NT2/D1 (cell line): Measurements from ENCODE around the gene MEGF6.
A peak's percentile ranks its signal among the peaks of the same experiment; 100 is the strongest.

Source experiments
- DNase-seq: peaks from one replicate; pipeline ENCODE4 v3.0.0-alpha.2; 2011; ENCODE audit warnings: low read depth, low spot score
- H3K27me3 ChIP-seq: 2 replicates; pipeline ENCODE4 v1.6.0; 2011; ENCODE audit warnings: mild to moderate bottlenecking; ENCODE audit not compliant: insufficient read length, insufficient read depth
- H3K36me3 ChIP-seq: 2 replicates; pipeline ENCODE4 v1.6.1; 2011; ENCODE audit warnings: mild to moderate bottlenecking, low read length, mixed read lengths; ENCODE audit not compliant: insufficient read depth, insufficient read length
- H3K4me1 ChIP-seq: 2 replicates; pipeline ENCODE4 v1.5.1; 2011; ENCODE audit not compliant: insufficient read depth, insufficient read length
- H3K4me3 ChIP-seq: 2 replicates; pipeline ENCODE4 v1.5.1; 2011; ENCODE audit warnings: low read depth; ENCODE audit not compliant: insufficient read length
- H3K9ac ChIP-seq: 2 replicates; pipeline ENCODE4 v1.6.0; 2011; ENCODE audit warnings: low read depth; ENCODE audit not compliant: insufficient read length
- H3K9me3 ChIP-seq: 2 replicates; pipeline ENCODE4 v1.5.1; 2011; ENCODE audit warnings: mild to moderate bottlenecking, low read length; ENCODE audit not compliant: insufficient read depth
- SUZ12 ChIP-seq: IDR thresholded peaks from 2 replicates; pipeline ENCODE4 v1.6.1; 2011; ENCODE audit not compliant: insufficient read length, insufficient read depth; ENCODE audit errors: extremely low read depth
- YY1 ChIP-seq: IDR thresholded peaks from 2 replicates; pipeline ENCODE4 v1.6.1; 2011; ENCODE audit not compliant: insufficient read length, insufficient read depth
- ZNF274 ChIP-seq: IDR thresholded peaks from 2 replicates; pipeline ENCODE4 v1.6.1; 2011; ENCODE audit warnings: mild to moderate bottlenecking, low read depth, low read length

MEGF6 gene

GRCh38 chr1:3463408-3463863 is 147.9 kb downstream of the MEGF6 start:
- TF ChIP-seq SUZ12 (no peak), YY1 (no peak), ZNF274 (no peak)
- Histone ChIP-seq H3K9me3 (no peaks in the 10 kb centered on the region), H3K36me3 (peaks cover 4% of the 10 kb centered on the region), H3K9ac (no peak overlapping the region), H3K4me1 (peaks cover 11% of the 10 kb centered on the region), H3K4me3 (no peak overlapping the region), H3K27me3 (no peaks in the 10 kb centered on the region)
- DNase-seq = no peak

GRCh38 chr1:3463013-3463385 is 148.3 kb downstream of the MEGF6 start:
- TF ChIP-seq YY1 (no peak), SUZ12 (no peak), ZNF274 (no peak)
- Histone ChIP-seq H3K9ac (no peak overlapping the region), H3K9me3 (no peaks in the 10 kb centered on the region), H3K4me1 (peaks cover 11% of the 10 kb centered on the region), H3K4me3 (no peak overlapping the region), H3K27me3 (no peaks in the 10 kb centered on the region), H3K36me3 (peaks cover 4% of the 10 kb centered on the region)
- DNase-seq = no peak

GRCh38 chr1:3462356-3463012 is 148.8 kb downstream of the MEGF6 start:
- Histone ChIP-seq H3K27me3 (no peaks in the 10 kb centered on the region), H3K9ac (peak overlapping the region; percentile 44), H3K36me3 (peaks cover 4% of the 10 kb centered on the region)

GRCh38 chr1:3461934-3462275 is 149.4 kb downstream of the MEGF6 start:
- DNase-seq = no peak
- Histone ChIP-seq H3K9ac (no peak overlapping the region), H3K4me3 (no peak overlapping the region), H3K36me3 (peaks cover 4% of the 10 kb centered on the region), H3K4me1 (peaks cover 11% of the 10 kb centered on the region), H3K9me3 (no peaks in the 10 kb centered on the region), H3K27me3 (no peaks in the 10 kb centered on the region)
- TF ChIP-seq ZNF274 (no peak), SUZ12 (no peak), YY1 (no peak)

More at GRCh38 chr1:3462356-3463012, 148.8 kb downstream of the MEGF6 start:
- Histone ChIP-seq H3K4me3 (no peak overlapping the region), H3K9me3 (no peaks in the 10 kb centered on the region), H3K4me1 (peaks cover 11% of the 10 kb centered on the region)
- TF ChIP-seq SUZ12 = no peak
- no peak for TF ChIP-seq ZNF274
- no peak for TF ChIP-seq YY1
- no peak for DNase-seq

GRCh38 chr1:3461238-3461933 is 149.9 kb downstream of the MEGF6 start:
- no peak overlapping the region for H3K9ac ChIP-seq
- peaks cover 14% of the 10 kb centered on the region for H3K4me1 ChIP-seq
- DNase-seq = no peak

GRCh38 chr1:3460672-3461131 is 150.6 kb downstream of the MEGF6 start:
- Histone ChIP-seq H3K27me3 (no peaks in the 10 kb centered on the region), H3K4me1 (peaks cover 18% of the 10 kb centered on the region), H3K9ac (peak overlapping the region; percentile 32), H3K9me3 (no peaks in the 10 kb centered on the region), H3K4me3 (no peak overlapping the region), H3K36me3 (peaks cover 4% of the 10 kb centered on the region)
- TF ChIP-seq ZNF274 (no peak), SUZ12 (no peak), YY1 (no peak)
- no peak for DNase-seq

More at GRCh38 chr1:3461238-3461933, 149.9 kb downstream of the MEGF6 start:
- no peak overlapping the region for H3K4me3 ChIP-seq
- H3K27me3 ChIP-seq = no peaks in the 10 kb centered on the region
- no peak for TF ChIP-seq ZNF274
- TF ChIP-seq YY1 = no peak
- no peak for TF ChIP-seq SUZ12
- H3K36me3 ChIP-seq = peaks cover 4% of the 10 kb centered on the region
- H3K9me3 ChIP-seq = no peaks in the 10 kb centered on the region

GRCh38 chr1:3459940-3460671 is 151.2 kb downstream of the MEGF6 start:
- TF ChIP-seq ZNF274 (no peak), SUZ12 (no peak), YY1 (no peak)
- H3K36me3 ChIP-seq = peaks cover 4% of the 10 kb centered on the region
- DNase-seq = no peak
- no peaks in the 10 kb centered on the region for H3K9me3 ChIP-seq
- H3K27me3 ChIP-seq = no peaks in the 10 kb centered on the region
- no peak overlapping the region for H3K4me3 ChIP-seq
- H3K9ac ChIP-seq = no peak overlapping the region
- H3K4me1 ChIP-seq = peaks cover 20% of the 10 kb centered on the region
